CD4-positive, alpha-beta T cell treated with Interleukin-2 at 100 ng/mL for 4 hours (primary cell): ENCODE measurements around the gene PLXNC1.

Source experiments
- DNase-seq: peaks from one replicate; pipeline ENCODE4 v3.0.0-alpha.2; 2020; ENCODE audit warnings: low spot score

Gene PLXNC1

DNA sequence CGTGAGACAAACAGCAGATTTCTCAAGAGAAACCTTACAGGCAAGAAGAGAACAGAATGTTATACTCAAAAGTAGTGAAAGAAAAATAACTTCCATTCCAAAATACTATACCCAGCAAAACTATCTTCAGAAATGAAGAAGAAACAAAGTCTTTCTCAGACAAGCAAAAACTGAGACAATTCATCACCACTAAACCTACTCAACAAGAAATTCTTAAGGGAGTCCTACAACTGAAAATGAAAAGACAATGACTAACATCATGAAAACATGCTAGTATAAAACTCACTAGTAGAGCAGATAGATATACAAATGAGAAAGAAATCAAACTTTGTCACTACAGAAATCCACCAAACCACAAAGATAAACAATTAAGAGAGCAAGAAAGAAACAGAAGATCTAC lies 204.8 kb downstream of the PLXNC1 start:
- no peak for DNase-seq
